ENCODE data around the gene LYRM1. TPM values are rescaled to one million over a fixed set of nuclear protein-coding genes. Genes with fewer than 3 reads are reported as not detected.
"Not testable (repeated sequence)": the region's sequence is repeated elsewhere in the genome, so short reads cannot be mapped to it uniquely, and the experiment has no call there.

LYRM1 gene
- total RNA-seq, 3 donors from 2014 or later = 16.4 to 25.2 (median 17.3) TPM

- TF ChIP-seq CTCF (IDR thresholded peaks at IDR 0.05) = no peak
- ATAC-seq = no peak
Observed at GRCh38 chr16:20862162-20862960, 38.2 kb upstream of the LYRM1 start.

GRCh38 chr16:20864376-20864775, 36.2 kb upstream of the LYRM1 start:
- DNase-seq; H3K36me3 ChIP-seq (ENCODE audit: low read depth); ATAC-seq; intact Hi-C loops (cut with DNase I, micrococcal nuclease); H3K4me3 ChIP-seq; H3K9me3 ChIP-seq: not testable (repeated sequence)
- H3K4me1 ChIP-seq (ENCODE audit: low read depth) = peaks cover 14% of the 10 kb centered on the region

More at GRCh38 chr16:20862162-20862960, 38.2 kb upstream of the LYRM1 start:
- peaks cover 3% of the 10 kb centered on the region for H3K4me1 ChIP-seq (ENCODE audit: low read depth)
- intact Hi-C loops (cut with DNase I, micrococcal nuclease) = no loop called here
- no peaks in the 10 kb centered on the region for H3K36me3 ChIP-seq (ENCODE audit: low read depth)
- no peak overlapping the region for H3K4me3 ChIP-seq
- DNase-seq = no peak
- no peaks in the 10 kb centered on the region for H3K9me3 ChIP-seq

GRCh38 chr16:20865420-20866131, 35.0 kb upstream of the LYRM1 start:
- H3K4me1 ChIP-seq (ENCODE audit: low read depth) = peaks cover 21% of the 10 kb centered on the region

GRCh38 chr16:20866145-20866772, 34.3 kb upstream of the LYRM1 start:
- no peak for TF ChIP-seq CTCF (IDR thresholded peaks at IDR 0.05)
- ATAC-seq = peak; percentile 63
- Histone ChIP-seq H3K4me3 (no peak overlapping the region), H3K9me3 (no peaks in the 10 kb centered on the region), H3K4me1 (ENCODE audit: low read depth) (peaks cover 21% of the 10 kb centered on the region), H3K36me3 (ENCODE audit: low read depth) (no peaks in the 10 kb centered on the region)
- peak in 1 of 3 donors; percentile 55 for DNase-seq
- intact Hi-C loops (cut with DNase I, micrococcal nuclease) = no loop called here

More at GRCh38 chr16:20865420-20866131, 35.0 kb upstream of the LYRM1 start:
- no peak for ATAC-seq
- intact Hi-C loops (cut with DNase I, micrococcal nuclease) = no loop called here
- Histone ChIP-seq H3K9me3 (no peaks in the 10 kb centered on the region), H3K36me3 (ENCODE audit: low read depth) (no peaks in the 10 kb centered on the region), H3K4me3 (no peak overlapping the region)
- no peak for TF ChIP-seq CTCF (IDR thresholded peaks at IDR 0.05)
- DNase-seq = no peak

- TF ChIP-seq CTCF (IDR thresholded peaks at IDR 0.05) = no peak
- no peak for ATAC-seq
- H3K4me3 ChIP-seq = no peak overlapping the region
- H3K36me3 ChIP-seq (ENCODE audit: low read depth) = no peaks in the 10 kb centered on the region
- peaks cover 21% of the 10 kb centered on the region for H3K4me1 ChIP-seq (ENCODE audit: low read depth)
- intact Hi-C loops (cut with DNase I, micrococcal nuclease) = no loop called here
- no peak for DNase-seq
- no peaks in the 10 kb centered on the region for H3K9me3 ChIP-seq
Observed at GRCh38 chr16:20866801-20867200, 33.8 kb upstream of the LYRM1 start.

- Histone ChIP-seq H3K4me3 (no peak overlapping the region), H3K36me3 (ENCODE audit: low read depth) (no peaks in the 10 kb centered on the region), H3K4me1 (ENCODE audit: low read depth) (peaks cover 21% of the 10 kb centered on the region), H3K9me3 (no peaks in the 10 kb centered on the region)
- DNase-seq = no peak
- intact Hi-C loops (cut with DNase I, micrococcal nuclease) = no loop called here
- TF ChIP-seq CTCF (IDR thresholded peaks at IDR 0.05) = no peak
- no peak for ATAC-seq
Observed at GRCh38 chr16:20867585-20867984, 33.0 kb upstream of the LYRM1 start.
